IPS-15b (cell line): ENCODE results near the gene HMGCS2.

Experiments used
- H3K27me3 ChIP-seq: one replicate; pipeline ENCODE4 v1.6.1; 2013; ENCODE audit warnings: low read length; ENCODE audit not compliant: control insufficient read depth, insufficient read depth
- H3K36me3 ChIP-seq: one replicate; pipeline ENCODE4 v1.6.1; 2013; ENCODE audit warnings: low read length; ENCODE audit not compliant: control insufficient read depth, insufficient read depth
- H3K4me1 ChIP-seq: one replicate; pipeline ENCODE4 v1.6.1; 2013; ENCODE audit warnings: mild to moderate bottlenecking, low read length; ENCODE audit not compliant: control insufficient read depth, insufficient read depth
- H3K4me3 ChIP-seq: one replicate; pipeline ENCODE4 v1.5.1; 2013; ENCODE audit warnings: low read depth, low read length
- H3K9ac ChIP-seq: one replicate; pipeline ENCODE4 v1.6.1; 2013; ENCODE audit warnings: low read depth, mild to moderate bottlenecking, low read length
- H3K9me3 ChIP-seq: one replicate; pipeline ENCODE4 v1.6.1; 2013; ENCODE audit warnings: mild to moderate bottlenecking, low read length; ENCODE audit not compliant: control insufficient read depth, insufficient read depth

HMGCS2 gene

GRCh38 chr1:119745034-119745433 is 23.7 kb downstream of the HMGCS2 start:
- no peaks in the 10 kb centered on the region for H3K9me3 ChIP-seq
- H3K27me3 ChIP-seq, result no peaks in the 10 kb centered on the region
- no peak overlapping the region for H3K4me3 ChIP-seq
- peaks cover 24% of the 10 kb centered on the region for H3K36me3 ChIP-seq
- peaks cover 17% of the 10 kb centered on the region for H3K4me1 ChIP-seq
- no peak overlapping the region for H3K9ac ChIP-seq

- no peaks in the 10 kb centered on the region for H3K27me3 ChIP-seq
- H3K36me3 ChIP-seq, result peaks cover 24% of the 10 kb centered on the region
- no peak overlapping the region for H3K9ac ChIP-seq
- no peak overlapping the region for H3K4me3 ChIP-seq
- peaks cover 17% of the 10 kb centered on the region for H3K4me1 ChIP-seq
- no peaks in the 10 kb centered on the region for H3K9me3 ChIP-seq
These were observed 24.1 kb downstream of the HMGCS2 start for GRCh38 chr1:119744598-119744942.

GRCh38 chr1:119743776-119744597 is 24.7 kb downstream of the HMGCS2 start:
- Histone ChIP-seq H3K9me3 (no peaks in the 10 kb centered on the region), H3K9ac (no peak overlapping the region), H3K27me3 (no peaks in the 10 kb centered on the region), H3K4me1 (peaks cover 17% of the 10 kb centered on the region), H3K36me3 (peaks cover 24% of the 10 kb centered on the region), H3K4me3 (no peak overlapping the region)

GRCh38 chr1:119743308-119743707 is 25.4 kb downstream of the HMGCS2 start:
- no peak overlapping the region for H3K4me3 ChIP-seq
- H3K9me3 ChIP-seq, result no peaks in the 10 kb centered on the region
- no peak overlapping the region for H3K9ac ChIP-seq
- peaks cover 17% of the 10 kb centered on the region for H3K4me1 ChIP-seq
- peaks cover 27% of the 10 kb centered on the region for H3K36me3 ChIP-seq
- H3K27me3 ChIP-seq, result no peaks in the 10 kb centered on the region

GRCh38 chr1:119742677-119743076 is 26.0 kb downstream of the HMGCS2 start:
- H3K4me3 ChIP-seq, result no peak overlapping the region

GRCh38 chr1:119742202-119742601 is 26.5 kb downstream of the HMGCS2 start:
- Histone ChIP-seq H3K4me1 (peaks cover 14% of the 10 kb centered on the region), H3K4me3 (no peak overlapping the region), H3K27me3 (no peaks in the 10 kb centered on the region), H3K9me3 (no peaks in the 10 kb centered on the region), H3K36me3 (peaks cover 36% of the 10 kb centered on the region), H3K9ac (no peak overlapping the region)

More at GRCh38 chr1:119742677-119743076, 26.0 kb downstream of the HMGCS2 start:
- Histone ChIP-seq H3K36me3 (peaks cover 33% of the 10 kb centered on the region), H3K4me1 (peaks cover 17% of the 10 kb centered on the region), H3K27me3 (no peaks in the 10 kb centered on the region), H3K9ac (no peak overlapping the region), H3K9me3 (no peaks in the 10 kb centered on the region)

GRCh38 chr1:119740896-119741780 is 27.6 kb downstream of the HMGCS2 start:
- peaks cover 6% of the 10 kb centered on the region for H3K4me1 ChIP-seq
- no peak overlapping the region for H3K9ac ChIP-seq
- H3K36me3 ChIP-seq, result peaks cover 47% of the 10 kb centered on the region
- H3K27me3 ChIP-seq, result no peaks in the 10 kb centered on the region
- no peak overlapping the region for H3K4me3 ChIP-seq
- no peaks in the 10 kb centered on the region for H3K9me3 ChIP-seq

GRCh38 chr1:119740261-119740660 is 28.4 kb downstream of the HMGCS2 start:
- Histone ChIP-seq H3K9ac (no peak overlapping the region), H3K4me3 (no peak overlapping the region), H3K36me3 (peaks cover 56% of the 10 kb centered on the region), H3K4me1 (peaks cover 3% of the 10 kb centered on the region), H3K9me3 (no peaks in the 10 kb centered on the region), H3K27me3 (no peaks in the 10 kb centered on the region)

GRCh38 chr1:119739150-119739549 is 29.6 kb downstream of the HMGCS2 start:
- Histone ChIP-seq H3K36me3 (peaks cover 64% of the 10 kb centered on the region), H3K9me3 (no peaks in the 10 kb centered on the region), H3K9ac (no peak overlapping the region)

GRCh38 chr1:119738100-119738720 is 30.5 kb downstream of the HMGCS2 start:
- no peak overlapping the region for H3K4me3 ChIP-seq
- no peaks in the 10 kb centered on the region for H3K4me1 ChIP-seq
- H3K9ac ChIP-seq, result no peak overlapping the region
- peaks cover 68% of the 10 kb centered on the region for H3K36me3 ChIP-seq
- H3K27me3 ChIP-seq, result no peaks in the 10 kb centered on the region
- no peaks in the 10 kb centered on the region for H3K9me3 ChIP-seq

More at GRCh38 chr1:119739150-119739549, 29.6 kb downstream of the HMGCS2 start:
- H3K27me3 ChIP-seq, result no peaks in the 10 kb centered on the region
- H3K4me3 ChIP-seq, result no peak overlapping the region
- peaks cover under 1% of the 10 kb centered on the region for H3K4me1 ChIP-seq

GRCh38 chr1:119737040-119737682 is 31.5 kb downstream of the HMGCS2 start:
- no peaks in the 10 kb centered on the region for H3K9me3 ChIP-seq
- H3K4me1 ChIP-seq, result no peaks in the 10 kb centered on the region
- no peak overlapping the region for H3K4me3 ChIP-seq
- no peak overlapping the region for H3K9ac ChIP-seq
- peaks cover 69% of the 10 kb centered on the region for H3K36me3 ChIP-seq
- H3K27me3 ChIP-seq, result no peaks in the 10 kb centered on the region
